Heart left ventricle (tissue), 13 donors: ENCODE measurements around the gene JUP.

ENCODE experiments used
- CTCF ChIP-seq, 12 donors: fragments of 200-600 bp; sonication (generic) in 4 of 12; IDR thresholded peaks; one replicate each; pipeline versions ENCODE4 v1.5.0 to v1.8.0; 2018 to 2022; ENCODE audit warnings: antibody characterized with exemption in 12 of 12, mild to moderate bottlenecking in 5 of 12
- POLR2A ChIP-seq, 2 donors: fragments of 450-650 bp; IDR thresholded peaks; one replicate each; pipeline ENCODE4 v1.6.1; 2017; ENCODE audit warnings: antibody characterized with exemption in 2 of 2, mild to moderate bottlenecking in 2 of 2, moderate library complexity in 2 of 2
- donor health status: ischemic (EF 13 %, LVEDD 7.1; RV severe dilation, severe dysfunction).
- donor health status: DM: no; HTN: yes; CAD: no.
- donor health status: DM: no; HTN: no; CAD: no.
- donor health status: ischemic (EF 25% LVEDD 6.9; RV normal size, moderate dysfunction).
- donor health status: ischemic (EF 25% LVEDD 5.7; RV mildly dilated, moderate dysfunction).
- donor health status: ischemic (EF 35%, LVEDD 5.7; RV mildly dilated, moderate dysfunction).
- donor health status: nonischemic (EF 11% LVEDD 7.7; RV severe dilation, severe dysfunction).
- donor health status: DM: yes; HTN: yes; CAD: no.
- donor health status: PGD.
- donor health status: ischemic (EF 29% LVEDD 5.4; RV normal size, mild dysfunction).
- donor health status: nonischemic (EF 23%, LVEDD 6.1; RV moderate dilation, normal function).

GRCh38 chr17:41785091-41785858, 1.2 kb downstream of the JUP start:
- TF ChIP-seq CTCF (IDR thresholded peaks at IDR 0.05) (no peak), POLR2A (IDR thresholded peaks at IDR 0.05) (no peak)
